Measurements from ENCODE around the gene ANTXR2.

Gene ANTXR2

DNA sequence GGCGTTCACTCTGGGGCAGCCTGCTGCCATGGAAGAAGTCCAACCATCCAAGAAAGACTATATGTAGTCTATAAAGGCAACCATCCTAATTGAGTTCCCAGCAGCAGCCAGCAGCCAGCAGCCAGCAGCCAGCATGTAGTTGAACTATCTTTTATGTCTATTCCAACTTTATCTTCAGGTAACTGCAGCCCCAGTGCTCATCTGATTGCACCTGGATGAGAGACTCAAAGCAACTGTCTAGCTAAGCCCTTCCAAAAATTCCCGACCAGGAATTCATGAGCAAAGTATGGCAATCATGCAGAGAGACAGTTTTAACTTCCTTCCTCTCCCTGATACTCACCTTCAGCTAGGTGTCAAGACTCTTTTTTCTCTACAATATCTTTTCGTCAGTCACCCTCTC lies 216.8 kb downstream of the ANTXR2 start:
- DNase-seq, result no peak

DNA sequence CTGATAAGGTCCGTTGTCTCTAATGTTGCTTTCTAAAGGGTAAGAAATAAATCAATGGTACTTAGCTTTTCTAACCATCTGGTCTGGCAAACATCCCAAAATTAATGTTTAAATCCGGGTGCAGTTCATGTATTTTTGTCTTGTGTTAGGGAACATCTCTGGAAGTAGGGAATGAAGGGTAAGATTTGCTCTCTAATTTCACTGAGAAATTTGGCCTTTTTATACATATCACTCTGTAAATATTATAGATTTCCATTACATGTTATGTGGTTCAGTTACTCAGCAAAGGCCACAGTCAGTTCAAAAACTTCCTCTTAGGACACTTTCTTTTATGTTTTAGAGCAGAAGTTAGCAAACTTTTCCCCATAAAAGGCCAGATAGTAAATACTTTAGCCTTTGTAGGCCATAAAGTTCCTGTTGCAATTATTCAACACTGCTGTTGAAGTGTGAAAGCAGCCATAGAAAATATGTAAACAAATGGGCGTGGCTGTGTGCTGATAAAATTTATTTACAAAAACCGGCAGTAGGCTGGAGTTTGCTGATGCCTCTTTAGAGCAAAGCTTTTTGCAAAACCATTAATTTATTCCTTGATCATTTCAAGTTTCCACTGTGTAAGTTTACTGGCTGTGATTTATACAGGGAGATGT lies 218.1 kb downstream of the ANTXR2 start:
- no peak for DNase-seq

DNA sequence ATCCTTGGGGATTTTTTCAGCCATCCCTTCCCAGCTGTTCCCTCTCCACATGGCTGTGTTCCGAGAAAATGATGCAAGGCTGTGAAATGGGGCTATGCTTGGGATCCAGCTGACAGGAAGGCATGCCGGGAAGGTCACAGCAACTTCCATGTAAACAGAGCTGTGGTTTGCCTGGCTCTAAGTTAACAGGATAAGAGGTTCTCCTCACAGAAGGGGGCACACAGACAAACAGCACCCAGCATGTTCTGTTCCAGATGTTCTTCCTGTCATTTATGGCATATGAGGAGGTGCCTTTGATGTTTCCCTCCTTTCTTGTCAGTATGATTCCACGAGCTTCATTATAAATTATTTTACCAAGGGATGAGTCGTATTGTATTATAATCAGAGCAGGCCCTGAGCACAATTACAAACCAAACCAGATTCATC lies 220.7 kb downstream of the ANTXR2 start:
- DNase-seq, result no peak

DNA sequence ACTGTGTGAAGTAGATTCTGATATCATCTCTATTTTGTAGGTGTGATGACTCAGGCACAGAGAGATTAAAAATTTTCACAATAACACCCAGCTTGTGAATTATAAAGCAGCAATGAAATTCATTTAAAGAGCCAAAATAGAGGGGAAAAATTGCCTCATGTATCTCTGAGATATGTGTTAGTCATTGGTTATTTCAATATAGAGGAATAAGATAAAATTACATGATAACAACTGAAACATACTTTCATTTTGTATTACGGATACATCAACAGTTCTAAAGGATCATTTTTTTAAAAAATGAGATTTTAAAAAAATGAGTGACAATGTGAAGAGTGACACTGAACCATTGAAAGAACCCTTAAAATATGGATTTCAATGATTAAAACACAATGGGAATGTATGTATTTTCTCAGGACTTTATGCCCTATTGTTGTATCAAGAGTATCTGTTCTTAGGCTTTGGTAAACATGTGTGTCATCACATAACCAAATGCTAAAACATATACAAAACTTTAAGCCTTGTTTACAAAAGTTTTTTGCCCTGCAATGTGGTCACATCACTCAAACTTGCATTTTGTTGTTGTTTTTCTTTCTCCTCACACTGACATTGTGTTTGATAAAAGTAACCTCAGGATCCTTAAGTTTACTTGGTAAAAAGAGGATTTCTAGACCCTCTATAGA lies 221.3 kb downstream of the ANTXR2 start:
- no peak for DNase-seq
